B cell (primary cell): ENCODE results near the gene DCST2. TPM values are rescaled to one million over a fixed set of nuclear protein-coding genes. Genes with fewer than 3 reads are reported as not detected.
A peak's percentile ranks its signal among the peaks of the same experiment; 100 is the strongest.

ENCODE experiments used
- ATAC-seq: fragments of 200-7000 bp; cut with Tn5 transposase; one replicate; pipeline ENCODE4 v1.10.0; 2021; ENCODE audit warnings: low read depth, mild to moderate bottlenecking, moderate number of reproducible peaks, moderate library complexity
- CTCF ChIA-PET: fragments of 350-600 bp; sonication (Branson Sonifier 250); formaldehyde crosslinking; loops from one replicate; lab custom pipeline; 2021; ENCODE audit warnings: antibody characterized with exemption, inconsistent platforms; lab: Charles Lee
- POLR2A ChIA-PET: fragments of 350-600 bp; sonication (Branson Sonifier 250); formaldehyde crosslinking; loops from one replicate; lab custom pipeline; 2021; ENCODE audit warnings: antibody characterized with exemption; lab: Charles Lee
- DNase-seq: peaks from one replicate; pipeline ENCODE4 v3.0.0; 2013
- H2AFZ ChIP-seq: 2 replicates; pipeline ENCODE4 v1.6.1; 2012; ENCODE audit warnings: mild to moderate bottlenecking, low read depth, low read length; ENCODE audit not compliant: insufficient read depth, poor library complexity, severe bottlenecking
- H3K27ac ChIP-seq, 2 donors: 1 replicate in 1 of 2; 2 replicates in 1 of 2; pipeline ENCODE4 v1.5.1; 2012 to 2013; ENCODE audit warnings: low read length in 2 of 2, mild to moderate bottlenecking in 2 of 2, moderate library complexity in 1 of 2
- H3K27me3 ChIP-seq, 4 experiments: fragments of 200-600 bp in 1 of 4; sonication (generic) in 1 of 4; replicated peaks in 1 of 4; 1 replicate in 2 of 4; 2 replicates in 2 of 4; pipeline versions ENCODE4 v1.6.1 to v1.7.0; 2013 to 2016; ENCODE audit warnings: low read length in 3 of 4, mild to moderate bottlenecking in 2 of 4, mixed read lengths in 1 of 4, moderate library complexity in 1 of 4; ENCODE audit not compliant: insufficient read depth in 4 of 4, control insufficient read depth in 3 of 4; ENCODE audit errors: control extremely low read depth in 1 of 4
- H3K36me3 ChIP-seq, 2 experiments: replicated peaks in 1 of 2; 1 replicate in 1 of 2; 2 replicates in 1 of 2; pipeline versions ENCODE4 v1.6.1 to v1.7.1; 2013; ENCODE audit warnings: low read length in 1 of 2; ENCODE audit not compliant: insufficient read depth in 2 of 2, control insufficient read depth in 1 of 2; ENCODE audit errors: control extremely low read depth in 1 of 2, extremely low read depth in 1 of 2
- H3K4me1 ChIP-seq, 2 donors: fragments of 200-600 bp in 1 of 2; sonication (generic) in 1 of 2; 1 replicate in 1 of 2; 2 replicates in 1 of 2; pipeline versions ENCODE4 v1.5.1 to v1.6.1; 2013 to 2017; ENCODE audit warnings: low read length in 2 of 2; ENCODE audit not compliant: control insufficient read depth in 2 of 2, insufficient read depth in 2 of 2
- H3K4me2 ChIP-seq: replicated peaks from 2 replicates; pipeline ENCODE3; 2012; ENCODE audit warnings: mild to moderate bottlenecking, low read depth, low read length; ENCODE audit not compliant: poor library complexity, severe bottlenecking
- H3K4me3 ChIP-seq, 5 experiments: fragments of 200-600 bp in 1 of 5; sonication (generic) in 1 of 5; 1 replicate in 3 of 5; 2 replicates in 2 of 5; pipeline versions ENCODE4 v1.5.1 to v1.7.0; 2011 to 2016; ENCODE audit warnings: low read length in 4 of 5, mild to moderate bottlenecking in 4 of 5, low read depth in 2 of 5, control low read depth in 1 of 5, moderate library complexity in 1 of 5; ENCODE audit not compliant: insufficient read depth in 1 of 5; ENCODE audit errors: control extremely low read depth in 1 of 5, extremely low read depth in 1 of 5
- H3K79me2 ChIP-seq: fragments of 200-600 bp; sonication (generic); one replicate; pipeline ENCODE4 v1.6.0; 2016; ENCODE audit warnings: low read length; ENCODE audit not compliant: control insufficient read depth, insufficient read depth
- H3K9ac ChIP-seq: fragments of 200-600 bp; sonication (generic); 2 replicates; pipeline ENCODE4 v1.6.1; 2017; ENCODE audit warnings: mild to moderate bottlenecking, low read length, moderate library complexity
- H3K9me3 ChIP-seq, 3 donors: one replicate each; pipeline versions ENCODE4 v1.6.1 to v1.7.1; 2013; ENCODE audit warnings: low read length in 2 of 3; ENCODE audit not compliant: control insufficient read depth in 2 of 3, insufficient read depth in 1 of 3; ENCODE audit errors: control extremely low read depth in 1 of 3
- H4K20me1 ChIP-seq: 2 replicates; pipeline ENCODE4 v1.6.0; 2012; ENCODE audit warnings: mild to moderate bottlenecking, low read length; ENCODE audit not compliant: insufficient read depth, control insufficient read depth, poor library complexity, severe bottlenecking
- H3K27ac Mint-ChIP-seq: one replicate; pipeline ENCODE4 v1.8.0; 2021; ENCODE audit warnings: mixed read lengths
- H3K27me3 Mint-ChIP-seq: one replicate; pipeline ENCODE4 v1.8.0; 2021; ENCODE audit warnings: mixed read lengths
- H3K4me1 Mint-ChIP-seq: one replicate; pipeline ENCODE4 v1.8.0; 2021; ENCODE audit warnings: mixed read lengths
- H3K4me3 Mint-ChIP-seq: one replicate; pipeline ENCODE4 v1.8.0; 2021; ENCODE audit warnings: mixed read lengths
- H3K9me3 Mint-ChIP-seq: one replicate; pipeline ENCODE4 v1.8.0; 2022; ENCODE audit warnings: mixed read lengths; ENCODE audit not compliant: insufficient read depth
- EZH2 ChIP-seq: IDR thresholded peaks from 2 replicates; pipeline ENCODE4 v1.6.1; 2012; ENCODE audit warnings: borderline replicate concordance, low read depth, mild to moderate bottlenecking, moderate library complexity, low read length; ENCODE audit not compliant: insufficient read depth, poor library complexity, severe bottlenecking
- WGBS: methylation state at CpG from one replicate; pipeline ENCODE4 v1.1.5; 2013; ENCODE audit warnings: missing lambda C conversion rate; ENCODE audit not compliant: insufficient coverage; 5-methylcytosine and 5-hydroxymethylcytosine counted together
- intact Hi-C: fragments of 100-400 bp; cut with micrococcal nuclease; formaldehyde crosslinking; loops from one replicate; pipeline ENCODE4 v1.10.0; 2022
- polyA plus RNA-seq: library from polyadenylated mRNA; depleted of rRNA; stranded (reverse); fragments of >200 nt; gene quantifications from 2 replicates; pipeline ENCODE4 v1.2.3, GENCODE V29; 2012
- total RNA-seq, 2 donors: library from RNA; stranded (reverse); fragments of 120-200 nt in 1 of 2; gene quantifications; 1 replicate in 1 of 2; 2 replicates in 1 of 2; pipeline versions ENCODE4 v1.2.3 to v1.2.4, GENCODE V29; 2013 to 2022
- TF ChIP-seq, protein P1 (sequence below): fragments of 200-600 bp; IDR thresholded peaks from one replicate; pipeline ENCODE4 v1.8.0; 2022; ENCODE audit warnings: antibody characterized with exemption, mild to moderate bottlenecking

Gene DCST2
- total and polyA plus RNA-seq, 2 donors (not counting 1 experiment from before 2014, with no cell fraction given) = 0.89 to 5.4 TPM

DNA sequence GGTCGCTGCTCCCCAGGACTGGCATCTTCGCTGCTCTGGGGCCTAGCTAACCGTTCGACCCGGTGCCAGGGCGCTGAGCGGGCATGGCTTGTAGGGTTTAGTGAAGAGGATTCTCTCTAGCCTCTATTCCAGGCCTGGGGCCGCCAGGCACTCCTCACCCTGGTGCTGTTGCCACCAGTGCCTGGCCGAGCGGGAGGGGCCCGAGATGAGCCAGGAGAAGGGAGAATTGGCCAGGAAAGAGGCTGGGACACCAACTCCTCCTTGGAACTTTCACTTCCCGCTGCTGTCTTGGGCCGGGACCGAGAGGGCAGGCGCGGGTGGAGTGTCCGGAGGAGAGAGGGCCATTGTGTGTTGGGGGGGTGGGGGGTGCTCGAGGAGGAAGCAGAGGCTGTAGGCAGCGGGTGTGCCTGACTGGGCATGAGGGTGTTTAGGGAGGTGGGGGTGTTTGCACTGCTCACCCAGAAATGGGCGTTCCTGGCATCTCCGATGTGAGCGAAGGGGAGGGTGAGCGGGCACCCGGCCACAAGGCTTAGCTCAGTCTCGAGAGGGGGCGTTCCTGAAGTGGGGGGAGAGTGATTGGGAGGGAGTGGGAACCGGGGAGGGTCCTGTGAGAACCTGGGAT lies 18.3 kb upstream of the DCST2 start:
- CTCF ChIA-PET = interaction anchor here (0.6 to 20.2 kb wide), 12 partner anchors 4 to 492 kb away, joined by 3 to 370 read pairs (median 6); partner anchors contain the start of genes ADAM15, EFNA4 and PYGO2
- Mint-ChIP-seq H3K9me3 (no peaks in the 10 kb centered on the region), H3K27me3 (no peaks in the 10 kb centered on the region), H3K27ac (peak overlapping the region; percentile 73), H3K4me1 (peaks cover 25% of the 10 kb centered on the region), H3K4me3 (peak overlapping the region; percentile 85)
- Histone ChIP-seq H3K4me3 (peak overlapping the region; percentile 11 to 82 (median 66)), H4K20me1 (no peaks in the 10 kb centered on the region), H3K9me3 (no peaks in the 10 kb centered on the region), H3K79me2 (no peaks in the 10 kb centered on the region), H3K36me3 (no peaks in the 10 kb centered on the region), H3K27ac (no peak overlapping the region), H3K9ac (peak overlapping the region; percentile 76), H2AFZ (peak overlapping the region; percentile 86), H3K4me2 (peak overlapping the region; percentile 93), H3K4me1 (peaks cover 20 to 30% of the 10 kb centered on the region in 2 donors), H3K27me3 (no peaks in the 10 kb centered on the region)
- TF ChIP-seq, protein P1, sequence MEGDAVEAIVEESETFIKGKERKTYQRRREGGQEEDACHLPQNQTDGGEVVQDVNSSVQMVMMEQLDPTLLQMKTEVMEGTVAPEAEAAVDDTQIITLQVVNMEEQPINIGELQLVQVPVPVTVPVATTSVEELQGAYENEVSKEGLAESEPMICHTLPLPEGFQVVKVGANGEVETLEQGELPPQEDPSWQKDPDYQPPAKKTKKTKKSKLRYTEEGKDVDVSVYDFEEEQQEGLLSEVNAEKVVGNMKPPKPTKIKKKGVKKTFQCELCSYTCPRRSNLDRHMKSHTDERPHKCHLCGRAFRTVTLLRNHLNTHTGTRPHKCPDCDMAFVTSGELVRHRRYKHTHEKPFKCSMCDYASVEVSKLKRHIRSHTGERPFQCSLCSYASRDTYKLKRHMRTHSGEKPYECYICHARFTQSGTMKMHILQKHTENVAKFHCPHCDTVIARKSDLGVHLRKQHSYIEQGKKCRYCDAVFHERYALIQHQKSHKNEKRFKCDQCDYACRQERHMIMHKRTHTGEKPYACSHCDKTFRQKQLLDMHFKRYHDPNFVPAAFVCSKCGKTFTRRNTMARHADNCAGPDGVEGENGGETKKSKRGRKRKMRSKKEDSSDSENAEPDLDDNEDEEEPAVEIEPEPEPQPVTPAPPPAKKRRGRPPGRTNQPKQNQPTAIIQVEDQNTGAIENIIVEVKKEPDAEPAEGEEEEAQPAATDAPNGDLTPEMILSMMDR = no peak
- TF ChIP-seq EZH2 = no peak
- under 1% methylated on average over 26 of the region's 27 CpGs for WGBS
- intact Hi-C loops = loop anchor here (1.0 to 2.0 kb wide), 4 partner anchors 9 to 69 kb away; partner anchors contain the start of gene FLAD1
- peak; percentile 22 for ATAC-seq
- POLR2A ChIA-PET = interaction anchor here (0.6 to 2.0 kb wide), 5 partner anchors 10 to 90 kb away, joined by 3 to 8 read pairs (median 4); partner anchors contain the start of genes EFNA4 and PYGO2
- DNase-seq = peak; percentile 66

DNA sequence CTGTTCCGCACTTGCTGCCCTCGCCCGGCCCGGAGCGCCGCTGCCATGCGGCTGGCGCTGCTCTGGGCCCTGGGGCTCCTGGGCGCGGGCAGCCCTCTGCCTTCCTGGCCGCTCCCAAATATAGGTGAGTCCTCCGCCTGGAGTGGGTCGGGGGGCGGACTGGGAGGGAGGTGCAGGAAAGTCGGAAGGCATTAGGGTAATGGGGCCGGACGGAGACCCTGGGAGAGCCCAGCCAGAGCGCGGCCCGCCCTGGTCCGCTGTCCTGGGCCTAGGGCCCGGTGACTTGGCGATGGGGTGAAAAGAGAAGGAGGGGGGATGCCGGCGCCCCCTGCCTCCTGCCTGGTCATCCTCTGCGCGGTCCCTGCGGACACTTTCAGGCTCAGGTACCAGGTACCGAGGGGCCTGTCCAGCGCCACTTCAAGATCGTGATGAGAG lies 17.8 kb upstream of the DCST2 start:
- Mint-ChIP-seq H3K27ac (peak overlapping the region; percentile 73), H3K9me3 (no peaks in the 10 kb centered on the region), H3K27me3 (no peaks in the 10 kb centered on the region), H3K4me3 (peak overlapping the region; percentile 85), H3K4me1 (peaks cover 25% of the 10 kb centered on the region)
- Histone ChIP-seq H3K9ac (peak overlapping the region; percentile 76), H3K9me3 (no peaks in the 10 kb centered on the region), H3K4me1 (peaks cover 20 to 30% of the 10 kb centered on the region in 2 donors), H3K36me3 (no peaks in the 10 kb centered on the region), H4K20me1 (no peaks in the 10 kb centered on the region), H3K27me3 (no peaks in the 10 kb centered on the region), H2AFZ (peak overlapping the region; percentile 86), H3K4me2 (peak overlapping the region; percentile 93), H3K27ac (no peak overlapping the region), H3K4me3 (peak overlapping the region; percentile 11 to 82 (median 66)), H3K79me2 (no peaks in the 10 kb centered on the region)
- intact Hi-C loops = loop anchor here (1.0 to 2.0 kb wide), 4 partner anchors 10 to 69 kb away; partner anchors contain the start of gene FLAD1
- ChIA-PET CTCF (interaction anchor here (0.6 to 16.6 kb wide), 19 partner anchors 10 to 492 kb away, joined by 3 to 370 read pairs (median 4); partner anchors contain the start of genes EFNA4, KRTCAP2, PBXIP1 and PMVK), POLR2A (interaction anchor here (0.6 to 2.0 kb wide), 7 partner anchors 9 to 90 kb away, joined by 3 to 8 read pairs (median 4); partner anchors contain the start of genes EFNA4 and PYGO2)
- peak; percentile 1 for ATAC-seq
- DNase-seq = no peak
- TF ChIP-seq, protein P1 = no peak
- no peak for TF ChIP-seq EZH2
- WGBS = 0% methylated on average over 31 of the region's 31 CpGs
